NOMO-1 treated with dmso at 0.1 percent for 144 hours (cell line): ENCODE data around the gene ACD.
"Not testable (repeated sequence)": the region's sequence is repeated elsewhere in the genome, so short reads cannot be mapped to it uniquely, and the experiment has no call there.

Experiments used
- DNase-seq: peaks from one replicate; lab custom pipeline; 2025; ENCODE audit not compliant: unreplicated experiment; lab: John Stamatoyannopoulos, UW

Gene ACD

DNA sequence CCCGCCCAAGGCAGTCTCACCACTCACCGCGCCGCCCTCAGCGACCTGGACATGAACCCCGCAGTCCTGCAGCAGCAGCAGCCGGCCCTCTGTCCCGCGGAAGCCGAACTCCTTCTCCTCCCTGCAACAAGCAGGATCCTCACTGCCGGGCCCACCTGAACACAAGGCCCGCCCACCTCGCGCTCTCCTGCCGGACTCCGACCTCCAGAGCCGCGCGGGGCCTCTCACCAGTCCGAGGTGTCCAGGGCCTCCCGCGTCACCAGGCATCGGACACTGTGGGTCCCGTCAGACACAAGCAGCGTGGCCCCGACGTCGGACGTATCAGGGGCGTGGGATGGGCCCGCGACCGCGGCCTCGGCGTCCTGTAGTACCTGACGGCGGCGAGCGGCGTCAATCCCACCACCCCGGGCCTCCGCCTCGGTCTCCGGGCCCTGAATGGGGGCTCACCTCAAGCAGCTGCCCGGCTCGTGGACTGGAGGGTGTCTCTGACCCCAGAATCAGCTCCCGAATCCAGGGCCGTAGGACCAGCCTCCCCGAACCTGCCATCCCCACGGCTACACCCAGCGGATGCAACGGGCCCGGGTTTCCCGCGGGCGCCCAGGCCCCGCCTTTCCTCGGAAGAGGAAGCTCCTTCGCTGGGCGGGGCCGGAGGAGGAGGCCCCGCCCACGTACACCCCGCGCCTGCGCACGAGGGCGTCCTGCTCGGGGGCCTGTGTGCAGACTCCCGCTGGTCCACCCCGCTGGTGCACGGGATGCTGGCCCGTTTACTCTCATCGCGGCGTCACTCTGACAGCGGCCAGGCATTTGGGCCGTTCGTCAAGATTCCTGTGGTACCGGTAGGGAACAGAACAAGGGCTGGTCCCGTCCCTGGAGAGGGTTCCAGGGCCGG, at the start of gene ACD:
TSS of gene ACD (minus strand) at position 586 of the 889 bp plus-strand sequence. CDS start at position 546, 40 bp downstream.
- DNase-seq, result peak; percentile 78

DNA sequence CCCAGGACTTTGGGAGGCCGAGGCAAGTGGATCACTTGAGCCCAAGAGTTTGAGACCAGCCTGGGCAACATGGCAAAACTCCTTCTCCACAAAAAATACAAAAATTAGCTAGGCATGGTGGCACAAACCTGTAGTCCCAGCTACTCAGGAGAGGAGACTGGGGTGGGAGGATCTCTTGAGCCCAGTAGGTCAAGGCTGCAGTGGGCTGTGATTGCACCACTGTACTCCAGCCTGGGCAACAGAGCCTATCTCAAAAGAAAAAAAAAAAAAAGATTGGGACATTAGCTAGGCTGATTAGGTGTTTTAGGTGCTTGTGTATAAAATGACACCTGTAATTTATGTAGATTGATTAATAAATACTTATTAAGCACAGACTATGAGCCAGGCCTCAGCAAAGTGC, 49.0 kb upstream of the ACD start:
- no peak for DNase-seq

DNA sequence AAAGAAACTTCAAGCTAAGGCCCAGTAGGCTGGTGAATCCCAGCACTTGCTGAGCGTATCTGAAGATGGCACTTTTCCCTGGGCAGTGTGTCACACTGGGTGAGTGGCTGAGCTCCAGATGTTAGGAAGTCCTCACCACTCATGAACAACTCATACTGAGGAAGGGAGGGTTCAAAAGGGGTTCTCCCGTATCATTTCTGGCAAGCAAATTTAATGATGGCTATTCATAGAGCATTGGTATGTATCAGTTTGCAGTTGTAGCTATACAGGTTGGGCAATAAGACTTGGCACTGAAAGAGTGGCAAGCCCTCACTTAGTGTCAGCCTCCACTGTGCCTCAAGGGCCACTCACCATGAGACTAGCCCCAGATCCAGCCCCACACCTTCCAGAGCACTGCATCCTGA, 48.3 kb upstream of the ACD start:
- no peak for DNase-seq

DNA sequence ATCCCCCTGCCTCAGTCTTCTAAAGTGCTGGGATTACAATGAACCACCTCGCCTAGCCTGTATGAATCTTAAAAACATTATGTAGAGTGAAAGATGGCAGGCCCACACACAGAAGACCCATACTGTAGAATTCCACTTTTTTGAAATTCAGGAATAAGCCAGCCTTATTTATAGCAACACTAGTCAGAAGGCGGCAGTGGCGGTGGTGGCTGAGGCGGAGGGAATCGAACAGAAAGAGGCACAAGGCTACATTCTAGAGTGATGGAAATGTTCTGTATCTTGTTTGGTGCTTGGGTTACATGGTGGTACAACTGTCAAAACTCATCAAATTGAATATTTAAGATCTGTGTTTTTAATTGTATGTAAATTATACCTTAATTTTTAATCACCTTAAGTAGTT, 47.7 kb upstream of the ACD start:
- DNase-seq, result no peak

DNA sequence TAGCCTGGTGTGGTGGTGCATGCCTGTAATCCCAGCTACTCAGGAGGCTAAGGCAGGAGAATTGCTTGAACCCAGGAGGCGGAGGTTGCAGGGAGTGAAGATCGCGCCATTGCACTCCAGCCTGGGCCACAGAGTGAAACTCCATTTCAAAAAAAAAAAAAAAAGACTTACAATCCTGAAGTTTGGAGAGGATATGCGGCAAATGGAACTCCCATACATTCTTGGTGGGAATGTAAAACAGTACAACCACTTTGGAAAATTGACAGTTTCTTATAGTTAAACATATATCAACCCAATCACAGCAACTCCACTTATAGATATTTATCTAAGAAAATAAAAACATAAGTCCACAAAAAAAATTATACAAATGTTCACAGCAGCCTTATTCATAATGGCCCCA, 47.1 kb upstream of the ACD start:
- DNase-seq, result no peak

DNA sequence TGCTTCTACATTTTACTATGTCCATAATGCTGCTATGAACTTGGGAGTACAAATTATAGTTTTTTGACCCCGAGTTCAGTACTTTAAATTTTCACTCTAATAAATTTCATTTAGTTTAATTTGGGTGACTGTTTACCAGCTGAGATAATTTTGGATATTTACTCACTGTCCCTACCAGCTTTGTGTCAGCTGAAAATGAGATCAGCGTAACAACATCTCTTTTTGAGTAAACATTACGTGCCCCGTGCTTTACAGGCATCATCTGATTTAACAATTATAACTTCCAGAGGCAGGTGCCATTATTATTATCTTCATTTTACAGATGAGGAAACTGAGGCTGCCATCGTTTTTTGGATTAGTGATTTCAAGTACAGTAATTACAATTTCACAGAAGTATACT, 44.0 kb upstream of the ACD start:
- DNase-seq, result no peak

DNA sequence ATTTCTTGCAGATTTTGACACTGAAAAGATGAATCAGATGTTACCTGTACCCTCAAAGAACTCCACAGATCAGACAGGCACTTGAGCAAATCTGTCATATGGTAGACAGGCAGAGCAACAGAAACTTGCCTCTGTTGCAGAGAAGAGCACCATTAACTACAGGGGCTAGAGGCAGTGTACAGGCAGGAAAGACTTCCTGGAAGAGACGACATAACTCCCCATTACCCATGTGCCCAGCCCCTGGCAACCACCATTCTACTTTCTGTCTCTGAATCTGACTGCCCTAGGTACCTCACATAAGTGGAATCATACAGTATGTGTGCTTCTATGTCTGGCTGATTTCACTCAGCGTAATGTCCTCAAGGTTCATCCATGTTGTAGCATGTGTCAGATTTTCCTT, 43.6 kb upstream of the ACD start:
- no peak for DNase-seq

DNA sequence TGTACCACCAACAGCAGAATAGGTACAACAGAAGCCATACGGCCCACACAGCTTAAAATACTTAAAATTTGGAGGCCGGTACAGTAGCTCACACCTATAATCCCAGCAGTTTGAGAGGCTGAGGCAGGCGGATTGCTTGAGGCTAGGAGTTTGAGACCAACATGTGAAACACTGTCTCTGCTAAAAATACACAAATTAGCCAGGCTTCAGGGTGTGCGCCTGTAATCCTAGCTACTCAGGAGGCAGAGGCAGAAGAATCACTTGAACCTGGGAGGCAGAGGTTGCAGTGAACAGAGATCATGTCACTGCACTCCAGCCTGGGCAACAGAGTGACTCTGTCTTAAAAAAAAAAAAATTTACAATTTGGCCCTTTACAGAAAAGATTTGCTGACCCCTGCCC, 42.1 kb upstream of the ACD start:
- no peak for DNase-seq

DNA sequence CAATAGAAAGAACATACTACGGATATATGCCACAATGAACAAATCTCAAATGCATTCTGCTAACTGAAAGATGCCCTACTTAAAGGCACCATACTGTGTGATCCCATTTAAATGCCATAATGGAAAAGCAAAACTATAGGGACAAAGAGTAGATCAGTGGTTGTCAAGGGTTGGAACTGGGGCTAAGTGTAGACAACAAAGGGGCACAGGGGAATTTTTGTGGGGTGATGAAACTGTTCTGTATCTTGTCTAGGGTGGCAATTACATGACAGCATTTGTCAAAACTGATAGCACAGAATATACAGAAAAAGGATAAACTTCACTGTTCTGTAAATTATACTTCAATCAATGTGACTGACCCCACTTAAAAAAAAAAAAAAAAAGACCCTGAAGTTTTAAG, 41.4 kb upstream of the ACD start:
- DNase-seq, result no peak

DNA sequence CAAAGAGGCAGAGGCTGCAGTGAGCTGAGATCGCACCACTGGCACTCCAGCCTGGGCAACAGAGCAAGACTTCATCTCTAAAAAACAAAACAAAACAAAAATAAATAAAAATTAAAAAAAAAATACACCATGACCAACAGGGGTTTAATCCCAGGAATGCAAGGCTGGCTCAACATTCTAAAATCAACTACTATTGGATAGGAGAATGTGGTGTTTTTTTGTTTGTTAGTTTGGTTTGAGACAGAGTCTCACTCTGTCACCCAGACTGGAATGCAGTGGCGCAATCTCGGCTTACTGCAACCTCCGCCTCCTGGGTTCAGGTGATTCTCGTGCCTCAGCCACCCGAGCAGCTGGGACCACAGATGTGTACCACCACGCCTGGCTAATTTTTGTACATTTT, 39.2 kb upstream of the ACD start:
- DNase-seq, result no peak

DNA sequence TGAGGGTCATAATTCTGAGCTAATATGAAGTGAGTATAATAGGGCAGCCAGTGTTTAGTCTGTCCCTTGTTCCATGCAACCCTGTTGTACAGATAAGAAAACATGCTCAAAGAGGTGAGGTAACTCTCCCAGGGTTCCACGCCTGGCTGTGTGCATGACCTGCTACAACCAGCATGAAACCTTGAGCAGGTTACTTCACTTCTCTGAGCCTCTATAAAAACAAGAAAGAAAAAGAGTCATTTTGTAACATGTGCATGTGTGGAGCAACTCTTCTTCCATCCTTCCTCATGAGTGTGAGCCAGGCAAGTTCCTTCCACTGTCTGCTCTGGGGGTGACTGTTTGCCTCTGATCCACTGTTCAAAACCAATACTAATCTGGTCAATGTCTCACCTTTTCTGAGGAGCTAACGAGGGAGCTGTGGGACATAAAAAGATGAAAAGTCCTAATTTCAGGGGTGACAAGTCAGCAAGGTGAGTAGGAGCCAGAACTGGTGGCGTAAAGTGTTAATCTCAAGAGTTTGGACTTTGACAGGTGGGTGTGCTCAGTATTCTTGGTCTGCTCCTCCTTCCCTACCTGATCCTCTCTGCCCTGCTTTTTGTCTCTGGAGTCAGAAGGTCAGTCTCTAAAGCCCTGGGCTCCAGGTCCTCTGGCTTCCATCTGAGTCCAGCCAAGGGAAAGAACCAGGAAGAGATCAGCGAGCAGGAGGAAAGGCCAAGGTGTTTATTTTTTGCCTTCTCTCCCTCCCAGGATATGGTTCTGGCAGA, 37.5 kb upstream of the ACD start:
- no peak for DNase-seq

DNA sequence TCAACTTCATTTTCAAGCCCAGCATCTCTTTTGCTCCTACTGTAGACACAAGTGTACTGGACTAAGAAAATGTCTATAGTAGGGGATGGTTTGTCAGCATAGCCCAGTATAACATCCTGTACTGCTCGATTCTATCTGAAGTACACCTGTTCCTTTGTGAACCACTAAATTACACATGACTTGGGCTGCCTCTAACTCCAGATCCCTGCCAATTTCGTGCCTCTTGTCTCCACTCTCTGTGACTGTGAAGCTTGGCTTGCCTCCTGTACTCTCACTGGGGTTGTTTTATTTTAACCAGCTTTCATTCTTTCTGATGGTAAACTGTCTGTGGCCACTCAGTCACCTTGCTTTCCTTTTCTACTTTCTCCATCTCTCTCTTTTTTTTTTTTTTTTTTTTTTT, 34.6 kb upstream of the ACD start:
- DNase-seq, result no peak

DNA sequence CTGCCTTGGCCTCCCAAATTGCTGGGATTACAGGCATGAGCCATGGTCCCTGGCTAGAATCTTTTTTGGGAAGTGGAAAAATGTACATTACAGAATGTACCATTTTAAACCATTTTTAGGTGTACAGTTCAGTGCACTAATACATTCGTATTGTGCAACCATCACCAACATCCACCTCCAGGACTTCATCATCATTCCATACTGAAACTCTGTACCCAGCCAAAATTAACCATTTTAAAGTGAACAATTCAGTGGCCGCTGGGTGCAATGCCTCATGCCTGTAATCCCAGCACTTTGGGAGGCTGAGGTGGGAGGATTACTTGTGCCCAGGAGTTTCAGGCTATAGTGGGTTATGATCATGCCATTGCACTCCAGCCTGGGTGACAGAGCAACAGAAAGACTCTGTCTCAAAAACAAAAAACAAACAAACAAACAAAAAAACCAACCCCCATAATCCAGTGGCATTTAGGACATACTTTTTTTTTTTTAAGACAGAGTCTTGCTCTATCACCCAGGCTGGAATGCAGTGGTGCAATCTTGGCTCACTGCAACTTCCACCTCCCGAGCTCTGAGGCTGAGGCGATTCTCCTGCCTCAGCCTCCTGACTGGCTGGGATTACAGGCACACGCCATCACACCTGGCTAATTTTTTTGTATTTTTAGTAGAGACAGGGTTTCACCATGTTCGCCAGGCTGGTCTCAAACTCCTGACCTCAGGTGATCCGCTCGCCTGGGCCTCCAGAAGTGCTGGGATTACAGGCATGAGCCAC, 33.6 kb upstream of the ACD start:
- DNase-seq, result not testable (repeated sequence)

DNA sequence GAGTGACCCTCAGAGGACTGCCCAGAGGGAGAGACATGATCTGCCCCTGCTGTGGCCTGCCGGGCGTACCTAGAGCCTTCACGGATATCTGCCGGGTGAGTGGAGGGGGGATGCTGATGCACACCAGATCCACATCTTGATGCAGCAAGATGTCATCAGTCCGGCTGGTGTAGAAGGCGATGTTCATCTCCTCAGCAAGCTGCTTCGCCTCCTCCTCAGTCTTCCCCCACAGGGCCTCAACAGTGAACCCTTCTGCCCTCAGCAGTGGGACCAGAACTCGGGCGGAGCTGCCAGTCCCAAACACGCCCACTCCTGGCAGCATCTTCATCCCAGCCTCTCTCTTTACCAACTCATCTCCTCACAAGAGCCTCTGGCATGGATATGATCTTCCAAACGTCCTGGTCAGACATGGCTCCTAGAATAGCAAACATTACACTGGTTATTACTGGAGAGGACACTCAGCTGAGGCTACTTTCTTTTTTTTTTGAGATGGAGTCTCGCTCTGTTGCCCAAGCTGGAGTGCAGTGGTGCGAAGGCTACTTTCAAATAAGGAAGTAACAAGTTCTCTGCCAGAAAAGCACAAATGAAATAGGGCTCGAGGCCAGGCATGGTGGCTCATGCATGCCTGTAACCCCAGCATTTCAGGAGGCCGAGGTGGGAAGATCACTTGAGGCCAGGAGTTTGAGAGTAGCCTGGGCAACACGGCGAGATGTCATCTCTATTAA, 25.5 kb upstream of the ACD start:
- no peak for DNase-seq

DNA sequence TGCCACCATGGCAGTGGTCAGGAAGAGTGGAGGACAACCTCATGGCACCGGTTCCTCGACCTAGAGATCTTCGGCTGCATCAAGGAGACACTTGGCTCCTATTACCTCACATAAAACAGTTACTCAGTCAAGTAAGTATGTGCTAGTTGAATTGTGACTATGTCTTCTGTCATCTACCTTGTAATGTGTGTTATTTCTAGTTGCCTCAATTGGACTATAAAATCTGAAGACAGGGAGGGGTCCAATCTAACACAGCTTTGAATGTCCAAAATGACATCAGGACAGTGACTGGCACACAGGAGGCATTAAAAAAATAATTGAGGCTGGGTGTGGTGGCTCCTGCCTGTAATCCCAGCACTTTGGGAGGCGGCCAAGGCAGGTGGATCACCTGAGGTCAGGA, 23.7 kb upstream of the ACD start:
- no peak for DNase-seq

DNA sequence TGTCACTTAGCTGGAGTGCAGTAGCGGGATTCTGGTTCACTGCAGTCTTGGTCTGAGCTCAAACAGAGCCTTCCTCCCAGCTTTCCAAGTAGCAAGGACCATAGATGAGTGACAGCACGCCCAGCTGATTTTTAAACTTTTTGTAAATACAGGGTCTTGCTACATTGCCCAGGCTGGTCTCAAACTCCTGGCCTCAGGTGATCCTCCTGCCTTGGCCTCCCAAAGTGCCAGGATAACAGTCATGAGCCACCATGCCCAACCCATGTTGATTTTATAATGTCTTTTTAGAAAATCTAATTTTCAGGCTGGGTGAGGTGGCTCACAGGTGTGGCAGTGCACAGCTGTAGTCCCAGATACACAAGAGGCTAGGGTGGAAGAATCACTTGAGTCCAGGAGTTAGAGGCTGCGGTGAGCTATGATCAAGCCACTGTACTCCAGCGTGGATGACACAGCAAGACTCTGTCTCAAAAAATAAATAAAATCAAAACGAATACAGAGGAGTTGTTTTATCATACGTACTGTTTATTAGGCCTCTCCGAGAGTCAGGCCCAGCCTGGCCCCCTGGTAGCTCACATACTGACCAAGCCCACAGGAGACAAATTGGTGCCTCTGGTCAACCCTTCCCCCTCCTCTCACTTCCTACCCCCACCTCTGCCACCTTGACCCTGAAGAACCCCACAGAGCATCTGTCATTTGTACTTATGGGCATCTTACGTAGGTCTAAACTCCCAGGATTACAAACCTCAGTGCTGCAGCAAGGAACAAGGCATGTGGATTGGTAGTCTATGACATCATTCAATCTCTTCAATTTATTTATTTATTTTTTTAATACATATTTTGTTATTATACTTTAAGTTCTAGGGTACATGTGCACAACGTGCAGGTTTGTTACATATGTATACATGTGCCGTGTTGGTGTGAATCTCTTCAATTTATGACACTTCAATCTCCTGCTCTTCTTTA, 20.2 kb upstream of the ACD start:
- no peak for DNase-seq

DNA sequence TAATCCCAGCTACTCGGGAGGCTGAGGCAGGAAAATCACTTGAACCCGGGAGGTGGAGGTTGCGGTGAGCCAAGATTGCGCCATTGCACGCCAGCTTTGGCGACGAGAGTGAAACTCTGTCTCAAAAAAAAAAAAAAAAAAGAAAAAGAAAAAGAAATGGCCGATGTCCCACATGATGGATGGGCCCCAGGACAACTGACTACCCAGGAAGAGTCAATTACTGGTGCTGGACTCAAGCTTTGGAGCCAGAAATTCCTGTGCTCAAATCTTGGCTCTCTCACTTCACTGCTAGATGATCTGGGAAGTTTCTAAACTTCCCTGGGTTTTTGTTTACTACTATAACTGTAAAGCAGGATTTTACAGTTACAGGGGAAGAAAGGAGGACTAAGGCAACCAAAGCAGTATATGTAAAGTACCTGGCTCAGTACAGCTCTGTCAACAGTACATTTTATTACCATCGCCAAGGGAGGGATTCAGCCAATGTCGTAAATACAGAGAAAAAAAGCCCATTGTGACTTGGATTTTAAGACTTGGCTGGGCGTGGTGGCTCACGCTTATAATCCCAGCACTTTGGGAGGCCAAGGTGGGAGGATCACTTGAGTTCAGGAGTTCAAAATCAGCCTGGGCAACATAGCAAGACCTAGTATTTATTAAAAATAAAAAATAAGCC, 18.4 kb upstream of the ACD start:
- DNase-seq, result no peak

DNA sequence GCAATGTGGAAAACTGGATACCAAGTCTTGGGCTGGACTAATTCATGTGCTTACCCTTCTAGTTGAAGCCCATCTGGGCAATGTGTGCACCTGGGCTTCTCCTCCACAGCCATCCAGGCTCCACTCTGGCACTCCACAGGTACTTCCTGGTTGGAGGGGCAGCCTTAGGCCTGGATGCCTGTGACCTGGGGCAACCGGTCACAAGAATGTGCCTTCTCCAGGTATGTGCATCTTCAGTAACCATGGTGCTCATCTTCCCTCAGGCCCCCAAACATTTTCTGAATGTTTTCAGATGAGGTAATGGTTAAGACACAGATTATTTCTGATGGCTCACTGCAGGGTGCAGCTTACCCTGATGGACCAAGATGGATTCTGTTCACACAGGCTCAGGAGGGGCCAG, 17.7 kb upstream of the ACD start:
- no peak for DNase-seq

DNA sequence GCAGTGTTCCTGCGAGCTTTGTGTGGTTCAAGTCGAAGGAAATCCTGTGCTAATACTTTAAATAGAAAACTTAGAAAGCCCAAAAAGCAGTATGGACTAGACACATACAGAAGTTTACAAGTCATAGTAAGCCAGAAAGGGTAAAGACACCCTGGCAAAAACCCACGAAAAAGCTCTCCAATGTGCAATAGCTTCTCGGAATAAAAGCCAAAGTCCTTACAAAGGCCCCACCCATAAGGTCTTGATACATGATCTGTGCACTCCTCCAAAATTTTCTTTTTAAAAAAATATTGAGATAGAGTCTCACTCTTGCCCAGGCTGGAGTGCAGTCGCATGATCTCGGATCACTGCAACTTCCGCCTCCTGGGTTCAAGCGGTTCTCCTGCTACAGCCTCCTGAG, 16.9 kb upstream of the ACD start:
- no peak for DNase-seq
